ENCODE results near the gene CRY2. TPM values are rescaled to one million over a fixed set of nuclear protein-coding genes. Genes with fewer than 3 reads are reported as not detected.

Gene CRY2
- total and polyA plus RNA-seq, 2 of the 8 experiments (the other 6 are each of a cell fraction or from before 2014, with no cell fraction given) = 8.0 to 9.4 TPM

GRCh38 chr11:45834298-45834756, 12.9 kb upstream of the CRY2 start:
- H2BK12ac ChIP-seq (ENCODE audit: low read depth, low read length) = no peak overlapping the region
- H2AK5ac ChIP-seq (ENCODE audit: low read depth, low read length) = no peak overlapping the region
- no peak overlapping the region for H3K14ac ChIP-seq (ENCODE audit: insufficient read length)
- H3K27me3 ChIP-seq (replicated peaks in 1 of 4; ENCODE audit: control insufficient read depth in 3 of 4, extremely low read depth in 1 of 4, insufficient read depth in 3 of 4, low read length in 3 of 4) = no peaks in the 10 kb centered on the region
- no peak overlapping the region for H2BK5ac ChIP-seq (ENCODE audit: low read depth, low read length)
- no peak overlapping the region for H3K4me2 ChIP-seq (ENCODE audit: insufficient read depth in 1 of 2, low read depth in 2 of 2, low read length in 2 of 2)
- no peak overlapping the region for H4K91ac ChIP-seq (replicated peaks; ENCODE audit: insufficient read length, low read length)
- no peak overlapping the region for H4K8ac ChIP-seq (ENCODE audit: extremely low read depth, insufficient read depth, low read length)
- H3K18ac ChIP-seq (ENCODE audit: extremely low read depth, low read length) = no peak overlapping the region
- no peak overlapping the region for H3K27ac ChIP-seq (ENCODE audit: low read depth, low read length)
- no peak overlapping the region for H2BK20ac ChIP-seq (ENCODE audit: low read length)
- H3K23ac ChIP-seq (ENCODE audit: insufficient read length) = no peak overlapping the region
- FAIRE-seq (no peak), DNase-seq (ENCODE audit: low read depth in 1 of 2, low spot score in 2 of 2) (no peak)
- TF ChIP-seq E2F6 (IDR thresholded peaks at IDR 0.05) = no peak
- TF ChIP-seq CBX5 (IDR thresholded peaks at IDR 0.05; ENCODE audit: low read depth, low read length) = no peak
- no peak for TF ChIP-seq GTF2F1 (IDR thresholded peaks at IDR 0.05; ENCODE audit: borderline replicate concordance, low read depth, low read length)
- no peak for TF ChIP-seq RNF2 (IDR thresholded peaks at IDR 0.05; ENCODE audit: borderline replicate concordance, low read depth, low read length, missing control alignments, poor library complexity, severe bottlenecking)
- no peak for TF ChIP-seq JUND (IDR thresholded peaks at IDR 0.05; ENCODE audit: low read length)
- no peak for TF ChIP-seq CHD1 (IDR thresholded peaks at IDR 0.05; ENCODE audit: low read depth, low read length)
- no peak for TF ChIP-seq USF2 (IDR thresholded peaks at IDR 0.05; ENCODE audit: low read length)
- TF ChIP-seq MAFK (IDR thresholded peaks at IDR 0.05; ENCODE audit: low read depth, low read length) = no peak
- no peak for TF ChIP-seq ZNF274 (IDR thresholded peaks at IDR 0.05; ENCODE audit: borderline replicate concordance, extremely low read depth, low read length)
- no peaks in the 10 kb centered on the region for H4K20me1 ChIP-seq (replicated peaks in 1 of 2; ENCODE audit: control insufficient read depth in 1 of 2, insufficient read depth in 2 of 2, low read length in 2 of 2)
- H3K79me1 ChIP-seq (ENCODE audit: low read depth, low read length) = no peaks in the 10 kb centered on the region
- POLR2A ChIA-PET (ENCODE audit: partially characterized antibody) = no interaction called here
- H2AFZ ChIP-seq (ENCODE audit: low read length) = no peak overlapping the region
- CTCF ChIA-PET (ENCODE audit: partially characterized antibody) = interaction anchor here (0.6 to 8.5 kb wide), 6 partner anchors 10 to 898 kb away, joined by 3 to 50 read pairs (median 6); no protein-coding TSS in a partner anchor
- no peak overlapping the region for H3K4me3 ChIP-seq (ENCODE audit: extremely low read depth in 1 of 4, insufficient read depth in 2 of 4, low read depth in 3 of 4, low read length in 4 of 4)
- H3K4ac ChIP-seq (replicated peaks; ENCODE audit: insufficient read length, low read depth, low read length) = no peak overlapping the region
- no peak overlapping the region for H3K56ac ChIP-seq (replicated peaks; ENCODE audit: insufficient read length, low read depth, low read length)
- no peak overlapping the region for H3K9ac ChIP-seq (replicated peaks in 1 of 4; ENCODE audit: extremely low read depth in 1 of 4, low read depth in 3 of 4, low read length in 3 of 4)
- H3K4me1 ChIP-seq (replicated peaks in 1 of 4; ENCODE audit: control insufficient read depth in 3 of 4, insufficient read depth in 4 of 4, low read length in 3 of 4) = no peaks in the 10 kb centered on the region
- no peak overlapping the region for H2BK120ac ChIP-seq (replicated peaks; ENCODE audit: low read depth, low read length)
- no peaks in the 10 kb centered on the region; the same call in 1 of the 2 replicates for H3K23me2 ChIP-seq (ENCODE audit: low read depth, low read length)
- H4K5ac ChIP-seq (ENCODE audit: insufficient read length, low read depth, low read length) = no peak overlapping the region
- H2BK15ac ChIP-seq (ENCODE audit: low read length) = no peak overlapping the region
- H3K9me3 ChIP-seq (ENCODE audit: insufficient read depth in 2 of 2, low read depth in 1 of 2, low read length in 1 of 2) = no peaks in the 10 kb centered on the region
- whole genome bisulfite sequencing, 2 experiments (ENCODE audit: extremely low coverage in 1 of 2, insufficient coverage in 1 of 2, insufficient read length in 1 of 2, insufficient replicate concordance in 2 of 2, low coverage in 1 of 2, low lambda C conversion rate in 2 of 2, missing lambda C conversion rate in 1 of 2) = 92% methylated on average over 4 of the region's 4 CpGs; no CpG with 5 or more reads in 1 of the 2 experiments
- H3K79me2 ChIP-seq (ENCODE audit: control insufficient read depth in 1 of 2, insufficient read depth in 2 of 2, low read length in 2 of 2) = no peaks in the 10 kb centered on the region
- no peaks in the 10 kb centered on the region for H3K36me3 ChIP-seq (ENCODE audit: control insufficient read depth in 2 of 4, insufficient read depth in 4 of 4, low read length in 3 of 4)

All from H1 (cell line).